Measurements from ENCODE around the gene MAPK7.

MAPK7 gene

GRCh38 chr17:19363460-19364035 is 14.8 kb upstream of the MAPK7 start:
- DNase-seq (ENCODE audit: low read depth in 2 of 2): no peak

GRCh38 chr17:19364699-19365498 is 13.4 kb upstream of the MAPK7 start:
- DNase-seq (ENCODE audit: low read depth in 2 of 2): no peak

- DNase-seq (ENCODE audit: low read depth in 2 of 2): no peak
These were observed 12.8 kb upstream of the MAPK7 start for GRCh38 chr17:19365499-19365817.

GRCh38 chr17:19365833-19366636 is 12.3 kb upstream of the MAPK7 start:
- DNase-seq (ENCODE audit: low read depth in 2 of 2): no peak

GRCh38 chr17:19366637-19366972 is 11.7 kb upstream of the MAPK7 start:
- DNase-seq (ENCODE audit: low read depth in 2 of 2): no peak

- DNase-seq (ENCODE audit: low read depth in 2 of 2): no peak
These were observed 10.1 kb upstream of the MAPK7 start for GRCh38 chr17:19368229-19368628.

GRCh38 chr17:19369107-19369778 is 9.1 kb upstream of the MAPK7 start:
- DNase-seq (ENCODE audit: low read depth in 2 of 2): no peak

- no peak for DNase-seq (ENCODE audit: low read depth in 2 of 2)
These were observed 8.3 kb upstream of the MAPK7 start for GRCh38 chr17:19369846-19370492.

- no peak for DNase-seq (ENCODE audit: low read depth in 2 of 2)
These were observed 7.8 kb upstream of the MAPK7 start for GRCh38 chr17:19370493-19370960.

- DNase-seq (ENCODE audit: low read depth in 2 of 2): no peak
These were observed 6.9 kb upstream of the MAPK7 start for GRCh38 chr17:19371259-19372010.

GRCh38 chr17:19372011-19372370 is 6.3 kb upstream of the MAPK7 start:
- no peak for DNase-seq (ENCODE audit: low read depth in 2 of 2)

- DNase-seq (ENCODE audit: low read depth in 2 of 2): no peak
These were observed 5.9 kb upstream of the MAPK7 start for GRCh38 chr17:19372439-19372838.

GRCh38 chr17:19372866-19373504 is 5.3 kb upstream of the MAPK7 start:
- DNase-seq (ENCODE audit: low read depth in 2 of 2): no peak

GRCh38 chr17:19374136-19374535 is 4.2 kb upstream of the MAPK7 start:
- DNase-seq (ENCODE audit: low read depth in 2 of 2): no peak

GRCh38 chr17:19375732-19376131 is 2.6 kb upstream of the MAPK7 start:
- DNase-seq (ENCODE audit: low read depth in 2 of 2): no peak

- DNase-seq (ENCODE audit: low read depth in 2 of 2): no peak
These were observed 1.5 kb upstream of the MAPK7 start for GRCh38 chr17:19376811-19377210.

GRCh38 chr17:19377602-19378415 is 489 bp upstream of the MAPK7 start:
- DNase-seq (ENCODE audit: low read depth in 2 of 2): peak; percentile 80 to 89

GRCh38 chr17:19379361-19380065 is 1.2 kb downstream of the MAPK7 start:
- no peak for DNase-seq (ENCODE audit: low read depth in 2 of 2)
